HFFc6 (cell line): ENCODE results near the gene PDE3B. TPM values are rescaled to one million over a fixed set of nuclear protein-coding genes. Genes with fewer than 3 reads are reported as not detected.

Source experiments
- DNase-seq: peaks from one replicate; pipeline ENCODE4 v3.0.0-alpha.2; 2018
- H3K27ac Mint-ChIP-seq: 2 replicates; pipeline ENCODE4 v1.8.0; 2020; ENCODE audit warnings: mild to moderate bottlenecking, mixed read lengths
- H3K27me3 Mint-ChIP-seq: 2 replicates; pipeline ENCODE4 v1.8.0; 2021; ENCODE audit warnings: mild to moderate bottlenecking, moderate library complexity, mixed read lengths; ENCODE audit not compliant: insufficient read depth
- H3K36me3 Mint-ChIP-seq: 2 replicates; pipeline ENCODE4 v1.8.0; 2021; ENCODE audit warnings: low read depth, mixed read lengths
- H3K4me1 Mint-ChIP-seq: 2 replicates; pipeline ENCODE4 v1.8.0; 2020; ENCODE audit warnings: low read depth, mixed read lengths
- H3K4me3 Mint-ChIP-seq: 2 replicates; pipeline ENCODE4 v1.8.0; 2020; ENCODE audit warnings: mild to moderate bottlenecking, moderate library complexity, mixed read lengths
- H3K9me3 Mint-ChIP-seq: 2 replicates; pipeline ENCODE4 v1.8.0; 2020; ENCODE audit warnings: mild to moderate bottlenecking, mixed read lengths
- CTCF ChIP-seq: fragments of 200-600 bp; sonication (generic); IDR thresholded peaks from 2 replicates; pipeline ENCODE4 v1.5.0; 2021; ENCODE audit warnings: antibody characterized with exemption, mild to moderate bottlenecking
- total RNA-seq, 6 experiments: library from RNA; stranded (reverse); fragmentation: NEBNext Ultra II Directional; extraction: Animal tissue kit (Norgen Biotek cat#: 25700); gene quantifications; 2 replicates in 1 of 6; 3 replicates in 5 of 6; pipeline ENCODE4 v1.2.3, GENCODE V29; 2021

PDE3B gene
- total RNA-seq, 6 experiments from 2014 or later = 0.05 to 0.06 TPM; not detected in 4

GRCh38 chr11:14642873-14643696 lies 519 bp upstream of the PDE3B start:
- peaks cover 18% of the 10 kb centered on the region for H3K27me3 Mint-ChIP-seq
- peak overlapping the region; percentile 51; the same call in 1 of the 2 replicates for H3K4me3 Mint-ChIP-seq
- no peak for TF ChIP-seq CTCF
- no peaks in the 10 kb centered on the region for H3K9me3 Mint-ChIP-seq
- H3K4me1 Mint-ChIP-seq = peaks cover 8% of the 10 kb centered on the region; the same call in 1 of the 2 replicates
- H3K36me3 Mint-ChIP-seq = no peaks in the 10 kb centered on the region
- no peak overlapping the region for H3K27ac Mint-ChIP-seq
- DNase-seq = no peak

- H3K36me3 Mint-ChIP-seq = no peaks in the 10 kb centered on the region
- no peak; the same call in 1 of the 2 replicates for TF ChIP-seq CTCF
- no peaks in the 10 kb centered on the region for H3K9me3 Mint-ChIP-seq
- peaks cover 8% of the 10 kb centered on the region; the same call in 1 of the 2 replicates for H3K4me1 Mint-ChIP-seq
- peaks cover 18% of the 10 kb centered on the region for H3K27me3 Mint-ChIP-seq
- H3K27ac Mint-ChIP-seq = no peak overlapping the region
- no peak for DNase-seq
- peak overlapping the region; percentile 59 for H3K4me3 Mint-ChIP-seq
Measured at GRCh38 chr11:14644226-14645014, 816 bp downstream of the PDE3B start.

GRCh38 chr11:14645015-14645912 lies 1.7 kb downstream of the PDE3B start:
- no peak for DNase-seq
- H3K4me1 Mint-ChIP-seq = peaks cover 8% of the 10 kb centered on the region; the same call in 1 of the 2 replicates
- peak overlapping the region; percentile 59 for H3K4me3 Mint-ChIP-seq
- peaks cover 16% of the 10 kb centered on the region; the same call in 1 of the 2 replicates for H3K27me3 Mint-ChIP-seq
- no peak overlapping the region for H3K27ac Mint-ChIP-seq
- H3K9me3 Mint-ChIP-seq = no peaks in the 10 kb centered on the region
- no peak for TF ChIP-seq CTCF
- H3K36me3 Mint-ChIP-seq = no peaks in the 10 kb centered on the region

GRCh38 chr11:14645985-14646900 lies 2.6 kb downstream of the PDE3B start:
- TF ChIP-seq CTCF = no peak
- Mint-ChIP-seq H3K27me3 (peaks cover 16% of the 10 kb centered on the region; the same call in 1 of the 2 replicates), H3K9me3 (no peaks in the 10 kb centered on the region), H3K36me3 (no peaks in the 10 kb centered on the region), H3K4me3 (no peak overlapping the region), H3K27ac (no peak overlapping the region), H3K4me1 (peaks cover 8% of the 10 kb centered on the region; the same call in 1 of the 2 replicates)
- no peak for DNase-seq
